Ascending aorta (tissue), 2 donors: ENCODE data around the gene IL20. TPM values are rescaled to one million over a fixed set of nuclear protein-coding genes. Genes with fewer than 3 reads are reported as not detected.
"Not testable (repeated sequence)": the region's sequence is repeated elsewhere in the genome, so short reads cannot be mapped to it uniquely, and the experiment has no call there.

Source experiments
- DNase-seq, 2 donors: peaks; one replicate each; pipeline ENCODE4 v3.0.0-alpha.2; 2019; ENCODE audit warnings: low spot score in 2 of 2
- H3K27ac ChIP-seq, 2 donors: fragments of 200-600 bp; sonication (generic); one replicate each; pipeline ENCODE4 v1.5.1; 2016 to 2017; ENCODE audit warnings: mild to moderate bottlenecking in 1 of 2
- H3K27me3 ChIP-seq: fragments of 200-600 bp; sonication (generic); one replicate; pipeline ENCODE4 v1.5.1; 2017
- H3K36me3 ChIP-seq, 2 donors: fragments of 200-600 bp; sonication (generic); one replicate each; pipeline ENCODE4 v1.5.1; 2016
- H3K4me1 ChIP-seq, 2 donors: fragments of 200-600 bp; sonication (generic); one replicate each; pipeline ENCODE4 v1.5.1; 2016 to 2017; ENCODE audit warnings: mild to moderate bottlenecking in 1 of 2
- H3K4me3 ChIP-seq, 2 donors: fragments of 200-600 bp; sonication (generic); one replicate each; pipeline ENCODE4 v1.5.1; 2016 to 2017; ENCODE audit warnings: mild to moderate bottlenecking in 1 of 2
- H3K9me3 ChIP-seq, 2 donors: fragments of 200-600 bp; sonication (generic); one replicate each; pipeline ENCODE4 v1.5.1; 2016
- intact Hi-C: fragments of 100-400 bp; cut with DNase I; formaldehyde crosslinking; loops from one replicate; pipeline ENCODE4 v1.15.1; 2023
- total RNA-seq: library from RNA; depleted of rRNA; stranded (reverse); fragments of >200 nt; gene quantifications from one replicate; pipeline ENCODE4 v1.1.0, GENCODE V29; 2016
- TF ChIP-seq, protein P1 (sequence below), 3 experiments: fragments of 200-600 bp in 2 of 3; fragments of 450-650 bp in 1 of 3; sonication (generic) in 2 of 3; IDR thresholded peaks; one replicate each; pipeline ENCODE4 v1.5.1; 2016 to 2019; ENCODE audit warnings: antibody characterized with exemption in 3 of 3, mild to moderate bottlenecking in 1 of 3, moderate library complexity in 1 of 3

The IL20 gene
- total RNA-seq, 1 donor from 2014 or later, result not detected

DNA sequence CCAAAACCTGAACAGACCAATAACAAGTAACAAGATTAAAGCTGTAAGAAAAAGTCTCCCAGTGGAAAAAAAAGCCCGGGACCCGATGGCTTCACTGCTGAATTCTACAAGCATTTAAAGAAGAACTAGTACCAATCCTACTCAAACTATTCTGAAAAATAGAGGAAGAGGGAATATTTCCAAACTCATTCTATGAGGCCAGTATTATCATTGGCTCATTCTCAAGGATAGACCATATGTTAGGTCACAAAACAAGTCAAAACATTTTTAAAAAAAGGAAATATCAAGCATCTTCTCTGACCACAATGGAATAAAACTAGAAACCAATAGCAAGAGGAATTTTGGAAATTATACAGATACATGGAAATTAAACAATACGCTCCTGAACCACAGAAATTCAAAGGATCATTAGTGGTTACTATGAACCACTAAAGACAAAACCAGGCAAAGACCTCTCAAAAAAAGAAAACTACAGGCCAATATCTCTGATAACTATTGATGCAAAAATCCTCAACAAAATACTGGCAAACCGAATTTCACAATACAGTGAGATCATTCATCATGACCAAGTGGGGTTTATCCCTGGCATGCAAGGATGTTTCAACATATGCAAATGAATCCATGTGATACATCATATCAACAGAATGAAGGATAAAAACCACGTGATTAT, 13.9 kb upstream of the IL20 start:
- intact Hi-C loops, result no loop called here
- TF ChIP-seq, protein P1, sequence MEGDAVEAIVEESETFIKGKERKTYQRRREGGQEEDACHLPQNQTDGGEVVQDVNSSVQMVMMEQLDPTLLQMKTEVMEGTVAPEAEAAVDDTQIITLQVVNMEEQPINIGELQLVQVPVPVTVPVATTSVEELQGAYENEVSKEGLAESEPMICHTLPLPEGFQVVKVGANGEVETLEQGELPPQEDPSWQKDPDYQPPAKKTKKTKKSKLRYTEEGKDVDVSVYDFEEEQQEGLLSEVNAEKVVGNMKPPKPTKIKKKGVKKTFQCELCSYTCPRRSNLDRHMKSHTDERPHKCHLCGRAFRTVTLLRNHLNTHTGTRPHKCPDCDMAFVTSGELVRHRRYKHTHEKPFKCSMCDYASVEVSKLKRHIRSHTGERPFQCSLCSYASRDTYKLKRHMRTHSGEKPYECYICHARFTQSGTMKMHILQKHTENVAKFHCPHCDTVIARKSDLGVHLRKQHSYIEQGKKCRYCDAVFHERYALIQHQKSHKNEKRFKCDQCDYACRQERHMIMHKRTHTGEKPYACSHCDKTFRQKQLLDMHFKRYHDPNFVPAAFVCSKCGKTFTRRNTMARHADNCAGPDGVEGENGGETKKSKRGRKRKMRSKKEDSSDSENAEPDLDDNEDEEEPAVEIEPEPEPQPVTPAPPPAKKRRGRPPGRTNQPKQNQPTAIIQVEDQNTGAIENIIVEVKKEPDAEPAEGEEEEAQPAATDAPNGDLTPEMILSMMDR (IDR thresholded peaks at IDR 0.05), result no peak
- peaks cover 0 to 6% of the 10 kb centered on the region in 2 donors for H3K9me3 ChIP-seq

DNA sequence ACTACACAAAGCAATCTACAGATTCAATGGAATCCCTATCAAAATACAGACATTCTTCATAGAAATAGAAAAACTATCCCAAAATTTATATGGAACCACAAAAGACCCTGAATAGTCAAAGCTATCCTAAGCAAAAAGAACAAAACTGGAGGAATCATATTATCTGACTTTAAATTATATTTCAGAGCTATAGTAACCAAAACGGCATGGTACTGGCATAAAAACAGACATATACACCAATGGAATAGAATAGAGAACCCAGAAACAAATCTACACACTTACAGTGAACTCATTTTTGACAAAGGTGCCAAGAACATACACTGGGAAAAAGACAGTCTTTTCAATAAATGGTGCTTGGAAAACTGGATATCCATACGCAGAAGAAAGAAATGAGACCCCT, 12.8 kb upstream of the IL20 start:
- H3K36me3 ChIP-seq, H3K9me3 ChIP-seq, intact Hi-C loops, H3K27me3 ChIP-seq, H3K27ac ChIP-seq, DNase-seq, H3K4me1 ChIP-seq, H3K4me3 ChIP-seq: not testable (repeated sequence)

More for the DNA sequence above, 13.9 kb upstream of the IL20 start:
- Histone ChIP-seq H3K4me3 (no peak overlapping the region), H3K27me3 (no peaks in the 10 kb centered on the region), H3K4me1 (no peaks in the 10 kb centered on the region), H3K36me3 (no peaks in the 10 kb centered on the region), H3K27ac (no peak overlapping the region)
- no peak for DNase-seq

DNA sequence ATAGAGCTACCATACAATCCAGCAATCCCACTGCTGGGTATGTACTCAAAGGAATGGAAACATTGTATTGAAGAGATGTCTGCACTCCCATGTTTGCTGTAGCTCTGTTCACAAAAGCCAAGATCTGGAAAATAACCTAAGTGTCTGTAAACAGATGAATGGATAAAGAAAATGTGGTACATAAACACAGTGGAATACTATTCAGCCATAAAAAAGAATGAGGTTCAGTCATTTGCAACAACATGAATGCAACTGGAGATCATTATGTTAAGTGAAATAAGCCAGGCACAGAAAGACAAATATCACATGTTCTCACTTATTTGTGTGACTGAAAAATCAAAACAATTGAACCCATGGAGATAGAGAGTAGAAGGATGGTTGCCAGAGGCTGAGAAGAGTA, 11.7 kb upstream of the IL20 start:
- DNase-seq, H3K27ac ChIP-seq, H3K27me3 ChIP-seq, H3K9me3 ChIP-seq, H3K36me3 ChIP-seq, H3K4me3 ChIP-seq, H3K4me1 ChIP-seq, intact Hi-C loops: not testable (repeated sequence)

DNA sequence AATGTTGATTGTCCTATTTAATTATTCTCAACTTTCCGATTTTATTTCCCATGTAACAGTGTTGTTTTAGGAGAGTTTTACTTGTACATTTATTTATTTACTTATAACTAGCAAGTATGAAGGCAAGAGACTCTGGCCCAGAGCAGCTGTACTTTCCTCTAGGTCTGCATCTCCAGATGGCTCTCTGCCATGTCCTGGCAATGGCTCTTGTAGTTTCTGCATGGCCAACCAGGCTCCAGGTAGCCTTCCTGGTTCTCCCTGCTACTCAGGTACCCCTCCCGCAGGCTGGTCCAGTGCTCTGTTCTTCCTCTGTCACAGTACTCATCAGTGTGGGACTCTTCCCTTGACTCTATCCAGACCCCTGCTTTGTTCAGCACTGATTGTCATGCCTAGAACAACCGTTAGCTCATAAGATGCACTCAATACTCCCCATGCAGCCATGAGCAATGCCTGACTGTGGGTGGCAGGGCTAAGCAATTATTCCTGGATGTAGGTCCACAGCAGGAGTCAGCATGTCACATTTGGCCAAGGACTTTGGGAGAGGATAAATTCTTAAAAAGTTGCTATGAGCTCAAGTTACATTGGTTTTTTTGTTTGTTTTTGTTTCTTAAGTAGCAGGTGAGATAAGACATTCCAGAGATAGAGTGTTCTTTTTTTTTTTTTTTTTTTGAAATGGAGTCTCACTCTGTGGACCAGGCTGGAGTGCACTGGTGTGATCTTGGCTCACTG, 10.9 kb upstream of the IL20 start:
- DNase-seq, result no peak
- Histone ChIP-seq H3K4me3 (no peak overlapping the region), H3K27ac (no peak overlapping the region), H3K27me3 (no peaks in the 10 kb centered on the region), H3K36me3 (no peaks in the 10 kb centered on the region), H3K4me1 (no peaks in the 10 kb centered on the region), H3K9me3 (peaks cover 0 to 6% of the 10 kb centered on the region in 2 donors)
- TF ChIP-seq, protein P1 (IDR thresholded peaks at IDR 0.05), result no peak
- intact Hi-C loops, result no loop called here

DNA sequence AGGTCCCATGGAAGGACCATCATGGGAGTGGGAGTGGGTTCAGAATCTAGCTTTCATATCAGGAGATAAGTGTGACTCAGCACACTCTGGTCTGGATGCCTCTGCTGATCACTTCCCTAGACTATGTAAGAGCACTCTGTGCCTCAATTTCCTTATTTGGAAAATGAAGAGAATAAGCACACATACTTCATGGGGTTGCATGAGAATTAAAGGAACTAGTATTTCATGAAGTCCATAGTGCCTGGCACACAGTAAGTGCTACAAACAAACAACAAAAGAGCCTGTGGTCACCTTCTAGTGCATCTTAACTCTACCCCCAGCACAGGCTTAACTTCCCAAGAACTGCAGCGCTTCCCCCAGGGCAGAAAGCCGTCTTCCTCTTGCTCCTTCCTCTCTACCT, 9.6 kb upstream of the IL20 start:
- Histone ChIP-seq H3K36me3 (no peaks in the 10 kb centered on the region), H3K27me3 (no peaks in the 10 kb centered on the region), H3K4me1 (no peaks in the 10 kb centered on the region), H3K27ac (no peak overlapping the region), H3K4me3 (no peak overlapping the region), H3K9me3 (peaks cover 0 to 6% of the 10 kb centered on the region in 2 donors)
- TF ChIP-seq, protein P1 (IDR thresholded peaks at IDR 0.05), result no peak
- intact Hi-C loops, result no loop called here
- DNase-seq, result no peak

DNA sequence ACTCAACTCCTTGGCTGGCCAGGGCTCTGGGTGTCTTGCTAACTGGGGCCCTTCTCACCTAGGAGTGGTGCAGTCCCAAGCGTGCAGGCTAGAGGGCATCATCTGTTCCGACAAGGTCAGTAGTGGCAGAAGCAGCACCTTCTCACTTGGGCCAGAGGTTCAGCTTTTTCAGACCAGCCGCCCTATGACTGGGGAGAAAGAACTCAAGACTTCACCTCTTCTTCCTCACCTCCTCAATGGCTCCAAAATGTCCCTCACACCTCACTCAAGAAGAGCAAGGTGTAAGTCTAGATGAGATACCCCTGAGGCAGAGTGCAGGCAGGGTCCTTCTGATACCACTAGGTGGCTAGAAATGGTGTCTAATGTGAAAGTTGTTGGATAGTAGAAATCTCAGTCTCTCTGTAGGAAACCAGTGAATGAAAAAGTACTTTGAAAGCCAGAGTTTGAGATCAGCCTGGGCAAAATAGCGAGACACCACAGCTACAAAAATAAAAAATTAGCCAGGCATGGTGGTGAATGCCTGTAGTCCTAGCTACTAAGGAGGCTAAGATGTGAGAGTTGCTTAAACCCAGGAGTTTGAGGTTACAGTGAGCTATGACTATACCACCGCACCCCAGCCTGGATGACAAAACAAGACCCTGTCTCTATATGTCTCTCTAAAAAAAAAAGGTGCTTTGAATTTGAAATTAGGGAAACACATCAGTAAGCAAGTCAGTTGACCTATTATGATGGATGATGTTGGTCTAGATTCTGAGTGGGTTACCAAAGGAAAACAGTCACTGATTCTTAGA, 8.6 kb upstream of the IL20 start:
- Histone ChIP-seq H3K4me1 (no peaks in the 10 kb centered on the region), H3K9me3 (peaks cover 0 to 6% of the 10 kb centered on the region in 2 donors), H3K27me3 (no peaks in the 10 kb centered on the region), H3K4me3 (no peak overlapping the region), H3K27ac (no peak overlapping the region), H3K36me3 (no peaks in the 10 kb centered on the region)
- intact Hi-C loops, result no loop called here
- TF ChIP-seq, protein P1 (IDR thresholded peaks at IDR 0.05), result no peak
- DNase-seq, result no peak
